A549 treated with ZK216348 at 1 μM for 4 hours (cell line): ENCODE measurements around the gene YPEL2. TPM values are rescaled to one million over a fixed set of nuclear protein-coding genes. Genes with fewer than 3 reads are reported as not detected.

Source experiments
- total RNA-seq: library from RNA; stranded (reverse); fragments of 200-300 nt; extraction: Qiagen RNA extraction; gene quantifications from 5 replicates; pipeline ENCODE4 v1.2.3, GENCODE V29; 2022; ENCODE audit warnings: low read depth

Gene YPEL2
- total RNA-seq, result 1.2 to 3.7 TPM (median 2.8 TPM) in 5 replicates

GRCh38 chr17:59331129-59331928 lies at the start of gene YPEL2:
Gene YPEL2 (plus strand): TSS chr17:59331655. CDS start chr17:59353410, 21,755 bp downstream.

Other genes with a start within 250 kb of the YPEL2 start
- gene TRIM37, start 224.8 kb upstream of the YPEL2 start, total RNA-seq, result 17.3 to 25.3 TPM (median 23.4 TPM) in 5 replicates
- 92.2 to 204 TPM (median 96.5 TPM) in 5 replicates for gene SKA2, start 176.5 kb upstream of the YPEL2 start, total RNA-seq
- gene PRR11, start 175.9 kb upstream of the YPEL2 start, total RNA-seq, result 39.6 to 66.0 TPM (median 60.2 TPM) in 5 replicates
- 25.3 to 31.5 TPM (median 27.0 TPM) in 5 replicates for gene SMG8, start 121.6 kb upstream of the YPEL2 start, total RNA-seq
- gene GDPD1, start 111.1 kb upstream of the YPEL2 start, total RNA-seq, result 0.60 to 1.3 TPM (median 0.92 TPM) in 5 replicates
- 31.3 to 42.3 TPM (median 41.3 TPM) in 5 replicates for gene DHX40, start 234.0 kb downstream of the YPEL2 start, total RNA-seq